Measurements from ENCODE around the gene PRR5.
"Not testable (repeated sequence)": the region's sequence is repeated elsewhere in the genome, so short reads cannot be mapped to it uniquely, and the experiment has no call there.

The PRR5 gene

DNA sequence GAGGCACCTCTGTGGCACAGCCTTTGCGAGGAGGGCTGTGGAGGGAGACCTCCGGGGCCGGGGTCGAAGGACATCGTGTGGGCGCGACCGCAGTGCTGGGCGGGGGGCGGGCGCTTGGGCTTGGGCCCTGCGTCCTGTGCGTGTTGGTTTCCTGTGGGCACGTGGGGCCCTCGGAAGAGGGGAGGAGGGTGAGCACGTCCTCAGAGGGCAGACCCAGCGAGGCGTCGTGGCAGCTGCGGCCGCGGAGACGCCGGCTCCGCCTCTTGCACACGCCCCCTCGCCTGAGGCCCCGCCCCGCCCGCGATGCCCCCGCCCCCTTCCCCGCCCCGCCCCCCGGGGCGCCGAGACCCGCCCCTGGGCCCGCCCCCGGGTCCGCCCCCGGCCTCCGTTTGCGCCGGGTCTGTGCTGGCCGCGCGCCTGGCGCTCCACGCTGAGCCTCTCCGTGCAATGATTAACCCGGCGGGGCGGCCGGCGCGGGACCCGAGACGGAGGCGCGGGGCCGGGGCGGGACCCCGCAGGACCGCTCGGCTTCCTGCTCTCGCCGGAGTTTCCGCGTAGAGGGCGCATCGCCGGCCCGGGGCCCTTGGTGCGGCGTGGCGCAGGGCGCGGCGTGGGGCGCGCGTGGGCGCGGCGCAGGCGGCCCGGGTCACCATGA lies at the start of gene PRR5:
PRR5 (plus strand) TSS at position 381 of the 655 bp plus-strand sequence; CDS start at position 652, 271 bp downstream.
- H3K4me2 ChIP-seq (ENCODE audit: low read length), result peak within 1 kb of the TSS; percentile 81
- peaks cover 3% of the 10 kb centered on the region for H3K4me1 ChIP-seq
- H3K36me3 ChIP-seq (ENCODE audit: control insufficient read depth, insufficient read depth, low read length), result no peaks in the 10 kb centered on the region
- no peaks in the 10 kb centered on the region for H3K9me3 ChIP-seq (ENCODE audit: control insufficient read depth, low read length)
- peak within 1 kb of the TSS; percentile 59 for H3K4me3 ChIP-seq (ENCODE audit: low read depth, low read length)
- H3K27me3 ChIP-seq (ENCODE audit: control insufficient read depth, insufficient read depth, low read length), result no peaks in the 10 kb centered on the region
- TF ChIP-seq, protein P1, sequence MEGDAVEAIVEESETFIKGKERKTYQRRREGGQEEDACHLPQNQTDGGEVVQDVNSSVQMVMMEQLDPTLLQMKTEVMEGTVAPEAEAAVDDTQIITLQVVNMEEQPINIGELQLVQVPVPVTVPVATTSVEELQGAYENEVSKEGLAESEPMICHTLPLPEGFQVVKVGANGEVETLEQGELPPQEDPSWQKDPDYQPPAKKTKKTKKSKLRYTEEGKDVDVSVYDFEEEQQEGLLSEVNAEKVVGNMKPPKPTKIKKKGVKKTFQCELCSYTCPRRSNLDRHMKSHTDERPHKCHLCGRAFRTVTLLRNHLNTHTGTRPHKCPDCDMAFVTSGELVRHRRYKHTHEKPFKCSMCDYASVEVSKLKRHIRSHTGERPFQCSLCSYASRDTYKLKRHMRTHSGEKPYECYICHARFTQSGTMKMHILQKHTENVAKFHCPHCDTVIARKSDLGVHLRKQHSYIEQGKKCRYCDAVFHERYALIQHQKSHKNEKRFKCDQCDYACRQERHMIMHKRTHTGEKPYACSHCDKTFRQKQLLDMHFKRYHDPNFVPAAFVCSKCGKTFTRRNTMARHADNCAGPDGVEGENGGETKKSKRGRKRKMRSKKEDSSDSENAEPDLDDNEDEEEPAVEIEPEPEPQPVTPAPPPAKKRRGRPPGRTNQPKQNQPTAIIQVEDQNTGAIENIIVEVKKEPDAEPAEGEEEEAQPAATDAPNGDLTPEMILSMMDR (IDR thresholded peaks at IDR 0.05), result no peak
- H2AFZ ChIP-seq, result peak within 1 kb of the TSS; percentile 58
- no peak within 1 kb of the TSS for H3K27ac ChIP-seq
- no peak within 1 kb of the TSS for H3K9ac ChIP-seq
- peaks cover 3% of the 10 kb centered on the region for H3K79me2 ChIP-seq

GRCh38 chr22:44652866-44653265 lies 49.1 kb upstream of the PRR5 start:
- H2AFZ ChIP-seq; H3K4me3 ChIP-seq (ENCODE audit: low read depth, low read length); H3K4me2 ChIP-seq (ENCODE audit: low read length); H3K36me3 ChIP-seq (ENCODE audit: control insufficient read depth, insufficient read depth, low read length); H3K9me3 ChIP-seq (ENCODE audit: control insufficient read depth, low read length); H3K27ac ChIP-seq; H3K79me2 ChIP-seq; H3K9ac ChIP-seq; H3K27me3 ChIP-seq (ENCODE audit: control insufficient read depth, insufficient read depth, low read length); H3K4me1 ChIP-seq: not testable (repeated sequence)

GRCh38 chr22:44658311-44658953 lies 43.6 kb upstream of the PRR5 start:
- Histone ChIP-seq H3K4me1 (no peaks in the 10 kb centered on the region), H3K9ac (no peak overlapping the region), H3K36me3 (ENCODE audit: control insufficient read depth, insufficient read depth, low read length) (no peaks in the 10 kb centered on the region), H2AFZ (no peak overlapping the region), H3K4me3 (ENCODE audit: low read depth, low read length) (no peak overlapping the region), H3K27me3 (ENCODE audit: control insufficient read depth, insufficient read depth, low read length) (no peaks in the 10 kb centered on the region), H3K79me2 (no peaks in the 10 kb centered on the region), H3K4me2 (ENCODE audit: low read length) (no peak overlapping the region), H3K9me3 (ENCODE audit: control insufficient read depth, low read length) (no peaks in the 10 kb centered on the region), H3K27ac (no peak overlapping the region)
- TF ChIP-seq, protein P1 (IDR thresholded peaks at IDR 0.05), result no peak

GRCh38 chr22:44659140-44659539 lies 42.9 kb upstream of the PRR5 start:
- Histone ChIP-seq H3K27me3 (ENCODE audit: control insufficient read depth, insufficient read depth, low read length) (no peaks in the 10 kb centered on the region), H3K4me1 (no peaks in the 10 kb centered on the region), H3K9me3 (ENCODE audit: control insufficient read depth, low read length) (no peaks in the 10 kb centered on the region), H3K4me2 (ENCODE audit: low read length) (no peak overlapping the region), H3K79me2 (no peaks in the 10 kb centered on the region), H2AFZ (no peak overlapping the region), H3K36me3 (ENCODE audit: control insufficient read depth, insufficient read depth, low read length) (no peaks in the 10 kb centered on the region), H3K27ac (no peak overlapping the region), H3K9ac (no peak overlapping the region), H3K4me3 (ENCODE audit: low read depth, low read length) (no peak overlapping the region)
- TF ChIP-seq, protein P1 (IDR thresholded peaks at IDR 0.05), result no peak

- H3K9me3 ChIP-seq (ENCODE audit: control insufficient read depth, low read length), result no peaks in the 10 kb centered on the region
- H3K27ac ChIP-seq, result no peak overlapping the region
- H3K4me1 ChIP-seq, result no peaks in the 10 kb centered on the region
- no peak overlapping the region for H3K4me2 ChIP-seq (ENCODE audit: low read length)
- no peaks in the 10 kb centered on the region for H3K79me2 ChIP-seq
- no peak overlapping the region for H2AFZ ChIP-seq
- no peaks in the 10 kb centered on the region for H3K36me3 ChIP-seq (ENCODE audit: control insufficient read depth, insufficient read depth, low read length)
- H3K4me3 ChIP-seq (ENCODE audit: low read depth, low read length), result no peak overlapping the region
- TF ChIP-seq, protein P1 (IDR thresholded peaks at IDR 0.05), result no peak
- H3K9ac ChIP-seq, result no peak overlapping the region
- no peaks in the 10 kb centered on the region for H3K27me3 ChIP-seq (ENCODE audit: control insufficient read depth, insufficient read depth, low read length)
These were observed 41.8 kb upstream of the PRR5 start for GRCh38 chr22:44660051-44660830.
